Right lobe of liver (tissue), 4 donors: ENCODE data around the gene MED20.

Experiments
- POLR2A ChIP-seq: fragments of 450-650 bp; IDR thresholded peaks from one replicate; pipeline ENCODE4 v1.6.1; 2017; ENCODE audit warnings: antibody characterized with exemption, mild to moderate bottlenecking
- TF ChIP-seq, protein P1 (sequence below), 4 donors: fragments of 200-600 bp in 3 of 4; fragments of 450-650 bp in 1 of 4; IDR thresholded peaks; one replicate each; pipeline versions ENCODE4 v1.5.1 to v1.8.0; 2016 to 2022; ENCODE audit warnings: antibody characterized with exemption in 4 of 4, mild to moderate bottlenecking in 2 of 4
- donor health status: DM: no; HTN: no; CAD: no.
- donor health status: DM: no; HTN: no; CAD: no.
- donor health status: DM: no; HTN: yes; CAD: no.

DNA sequence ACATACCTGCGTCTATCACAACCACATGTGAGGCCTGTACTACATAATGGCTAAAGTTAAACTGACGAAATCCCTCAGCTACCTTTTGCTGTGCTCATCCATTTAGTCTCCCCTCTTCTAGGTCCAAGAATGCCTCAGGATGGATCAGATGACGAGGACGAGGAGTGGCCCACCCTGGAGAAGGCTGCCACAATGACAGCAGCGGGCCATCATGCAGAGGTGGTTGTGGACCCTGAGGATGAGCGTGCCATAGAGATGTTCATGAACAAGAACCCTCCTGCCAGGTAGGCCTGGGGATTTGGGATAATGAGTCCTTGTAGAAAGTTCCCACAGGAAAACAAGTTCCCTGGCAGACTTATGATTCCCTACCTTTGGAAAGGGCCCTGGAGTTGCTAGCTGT lies 6.3 kb upstream of the MED20 start:
- TF ChIP-seq, protein P1, sequence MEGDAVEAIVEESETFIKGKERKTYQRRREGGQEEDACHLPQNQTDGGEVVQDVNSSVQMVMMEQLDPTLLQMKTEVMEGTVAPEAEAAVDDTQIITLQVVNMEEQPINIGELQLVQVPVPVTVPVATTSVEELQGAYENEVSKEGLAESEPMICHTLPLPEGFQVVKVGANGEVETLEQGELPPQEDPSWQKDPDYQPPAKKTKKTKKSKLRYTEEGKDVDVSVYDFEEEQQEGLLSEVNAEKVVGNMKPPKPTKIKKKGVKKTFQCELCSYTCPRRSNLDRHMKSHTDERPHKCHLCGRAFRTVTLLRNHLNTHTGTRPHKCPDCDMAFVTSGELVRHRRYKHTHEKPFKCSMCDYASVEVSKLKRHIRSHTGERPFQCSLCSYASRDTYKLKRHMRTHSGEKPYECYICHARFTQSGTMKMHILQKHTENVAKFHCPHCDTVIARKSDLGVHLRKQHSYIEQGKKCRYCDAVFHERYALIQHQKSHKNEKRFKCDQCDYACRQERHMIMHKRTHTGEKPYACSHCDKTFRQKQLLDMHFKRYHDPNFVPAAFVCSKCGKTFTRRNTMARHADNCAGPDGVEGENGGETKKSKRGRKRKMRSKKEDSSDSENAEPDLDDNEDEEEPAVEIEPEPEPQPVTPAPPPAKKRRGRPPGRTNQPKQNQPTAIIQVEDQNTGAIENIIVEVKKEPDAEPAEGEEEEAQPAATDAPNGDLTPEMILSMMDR (IDR thresholded peaks at IDR 0.05): no peak
- TF ChIP-seq POLR2A: no peak
